Liver (tissue), 9 donors: ENCODE results near the gene ATF1. TPM values are rescaled to one million over a fixed set of nuclear protein-coding genes. Genes with fewer than 3 reads are reported as not detected.

Experiments used
- DNase-seq: peaks from one replicate; pipeline ENCODE4 v3.0.0-alpha.2; 2017; ENCODE audit warnings: low spot score
- H3K27ac ChIP-seq, 2 donors: one replicate each; pipeline ENCODE4 v1.7.0; 2013; ENCODE audit warnings: inconsistent platforms in 2 of 2, low read length in 2 of 2, control low read depth in 1 of 2, low read depth in 1 of 2, mild to moderate bottlenecking in 1 of 2
- H3K27me3 ChIP-seq, 4 donors: one replicate each; pipeline versions ENCODE4 v1.6.1 to v1.7.0; 2013; ENCODE audit warnings: low read length in 3 of 4, inconsistent platforms in 1 of 4, mild to moderate bottlenecking in 1 of 4, moderate library complexity in 1 of 4; ENCODE audit not compliant: control insufficient read depth in 4 of 4, insufficient read depth in 4 of 4
- H3K36me3 ChIP-seq, 4 donors: one replicate each; pipeline versions ENCODE4 v1.6.1 to v1.7.0; 2013; ENCODE audit warnings: low read length in 3 of 4, mild to moderate bottlenecking in 3 of 4, low read depth in 1 of 4, moderate library complexity in 1 of 4; ENCODE audit not compliant: control insufficient read depth in 4 of 4, insufficient read depth in 3 of 4
- H3K4me1 ChIP-seq, 4 donors: one replicate each; pipeline versions ENCODE4 v1.6.1 to v1.7.0; 2013; ENCODE audit warnings: low read length in 3 of 4, mild to moderate bottlenecking in 3 of 4, moderate library complexity in 1 of 4; ENCODE audit not compliant: control insufficient read depth in 4 of 4, insufficient read depth in 4 of 4
- H3K4me3 ChIP-seq, 3 donors: one replicate each; pipeline versions ENCODE4 v1.6.1 to v1.7.0; 2013; ENCODE audit warnings: low read length in 3 of 3, control low read depth in 1 of 3, low read depth in 1 of 3, mild to moderate bottlenecking in 1 of 3
- H3K9ac ChIP-seq, 2 donors: one replicate each; pipeline ENCODE4 v1.7.0; 2013; ENCODE audit warnings: low read length in 2 of 2, mild to moderate bottlenecking in 2 of 2, moderate library complexity in 2 of 2, control low read depth in 1 of 2, low read depth in 1 of 2
- H3K9me3 ChIP-seq, 4 donors: one replicate each; pipeline versions ENCODE4 v1.6.1 to v1.7.0; 2013; ENCODE audit warnings: low read length in 3 of 4; ENCODE audit not compliant: control insufficient read depth in 4 of 4
- ATF3 ChIP-seq: IDR thresholded peaks from 2 replicates; pipeline ENCODE4 v1.6.1; 2016; ENCODE audit warnings: antibody characterized with exemption
- CTCF ChIP-seq: fragments of 150-350 bp; IDR thresholded peaks from 2 replicates; pipeline ENCODE4 v1.5.1; 2017; ENCODE audit warnings: improper control_type of control experiment, low read depth, low read length; ENCODE audit not compliant: missing input control
- EGR1 ChIP-seq, 2 donors: IDR thresholded peaks; 2 replicates each; pipeline ENCODE4 v1.6.1; 2016 to 2018; ENCODE audit warnings: antibody characterized with exemption in 2 of 2, low read depth in 2 of 2
- FOXA1 ChIP-seq: IDR thresholded peaks from 2 replicates; pipeline ENCODE4 v1.6.1; 2016; ENCODE audit warnings: antibody characterized with exemption
- FOXA2 ChIP-seq: IDR thresholded peaks from 2 replicates; pipeline ENCODE4 v1.6.1; 2016; ENCODE audit warnings: antibody characterized with exemption
- GABPA ChIP-seq, 2 donors: IDR thresholded peaks in 1 of 2; conservative IDR thresholded peaks in 1 of 2; 2 replicates each; pipeline ENCODE4 v1.6.1; 2016; ENCODE audit warnings: antibody characterized with exemption in 2 of 2, mild to moderate bottlenecking in 1 of 2, moderate library complexity in 1 of 2
- HNF4A ChIP-seq, 2 donors: conservative IDR thresholded peaks; 2 replicates each; pipeline ENCODE4 v1.6.1; 2016; ENCODE audit warnings: antibody characterized with exemption in 2 of 2, mild to moderate bottlenecking in 2 of 2
- HNF4G ChIP-seq: IDR thresholded peaks from 2 replicates; pipeline ENCODE4 v1.6.1; 2016; ENCODE audit warnings: antibody characterized with exemption
- JUND ChIP-seq, 2 donors: IDR thresholded peaks; 2 replicates each; pipeline ENCODE4 v1.6.1; 2016; ENCODE audit warnings: antibody characterized with exemption in 2 of 2
- MAX ChIP-seq: IDR thresholded peaks from 2 replicates; pipeline ENCODE4 v1.6.1; 2016; ENCODE audit warnings: antibody characterized with exemption
- RAD21 ChIP-seq, 2 donors: IDR thresholded peaks; 2 replicates each; pipeline ENCODE4 v1.6.1; 2016; ENCODE audit warnings: antibody characterized with exemption in 2 of 2, mild to moderate bottlenecking in 2 of 2
- REST ChIP-seq: IDR thresholded peaks from 2 replicates; pipeline ENCODE4 v1.6.1; 2016; ENCODE audit warnings: antibody characterized with exemption, mild to moderate bottlenecking
- SP1 ChIP-seq: IDR thresholded peaks from 2 replicates; pipeline ENCODE4 v1.6.1; 2018; ENCODE audit warnings: antibody characterized with exemption, mild to moderate bottlenecking
- TAF1 ChIP-seq: conservative IDR thresholded peaks from 2 replicates; pipeline ENCODE4 v1.6.1; 2016; ENCODE audit warnings: antibody characterized with exemption, mild to moderate bottlenecking
- YY1 ChIP-seq: IDR thresholded peaks from 2 replicates; pipeline ENCODE4 v1.6.1; 2016; ENCODE audit warnings: antibody characterized with exemption, mild to moderate bottlenecking
- ZBTB33 ChIP-seq: IDR thresholded peaks from 2 replicates; pipeline ENCODE4 v1.6.1; 2016; ENCODE audit warnings: antibody characterized with exemption
- WGBS: extraction: QIAGEN DNeasy Blood & Tissue Kit; methylation state at CpG from one replicate; pipeline ENCODE4 v1.1.7; 2013; 5-methylcytosine and 5-hydroxymethylcytosine counted together
- polyA plus RNA-seq, 2 donors: library from polyadenylated mRNA; stranded (reverse) in 1 of 2; unstranded in 1 of 2; fragments of 200-250 nt in 1 of 2; fragments of >200 nt in 1 of 2; fragmentation: Nextera tagmentation in 1 of 2; extraction: Ambion mirVana in 1 of 2; gene quantifications; one replicate each; pipeline versions ENCODE4 v1.2.1 to v1.2.3, GENCODE V29; 2013 to 2015
- total RNA-seq, 2 donors: library from RNA; depleted of rRNA; stranded (reverse); fragments of >200 nt; gene quantifications; one replicate each; pipeline ENCODE4 v1.2.3, GENCODE V29; 2014
- donor health status: healthy.
- donor health status: healthy.
- donor health status: healthy.
- donor health status: healthy.
- donor health status: healthy.

ATF1 gene
- total and polyA plus RNA-seq, 4 donors: 6.3 to 17.0 (median 8.3) TPM

GRCh38 chr12:50750366-50750765, 13.5 kb upstream of the ATF1 start:
- TF ChIP-seq ATF3: no peak
- no peak for TF ChIP-seq YY1
- H3K27me3 ChIP-seq: no peaks in the 10 kb centered on the region
- H3K9me3 ChIP-seq: no peaks in the 10 kb centered on the region
- H3K36me3 ChIP-seq: peaks cover 9 to 29% (median 23%) of the 10 kb centered on the region in 4 donors
- no peak for DNase-seq
- no peaks in the 10 kb centered on the region for H3K4me1 ChIP-seq
- no peak overlapping the region for H3K9ac ChIP-seq
- H3K4me3 ChIP-seq: no peak overlapping the region
- H3K27ac ChIP-seq: no peak overlapping the region
- whole genome bisulfite sequencing: 97% methylated on average over 4 of the region's 4 CpGs

- no peak overlapping the region for H3K9ac ChIP-seq
- 86% methylated on average over 6 of the region's 6 CpGs for WGBS
- no peaks in the 10 kb centered on the region for H3K4me1 ChIP-seq
- no peaks in the 10 kb centered on the region for H3K9me3 ChIP-seq
- no peak overlapping the region for H3K27ac ChIP-seq
- no peak for DNase-seq
- H3K4me3 ChIP-seq: no peak overlapping the region
- no peak for TF ChIP-seq EGR1 (IDR thresholded peaks at IDR 0.05; ENCODE audit: low read depth in 2 of 2)
- TF ChIP-seq TAF1: no peak
- TF ChIP-seq REST: no peak
- no peak for TF ChIP-seq ATF3
- TF ChIP-seq YY1: no peak
- TF ChIP-seq HNF4A (conservative IDR thresholded peaks at IDR 0.05): no peak
- TF ChIP-seq FOXA2: no peak
- no peak for TF ChIP-seq JUND (IDR thresholded peaks at IDR 0.05)
- TF ChIP-seq ZBTB33: no peak
- no peak for TF ChIP-seq FOXA1
- TF ChIP-seq CTCF: no peak
- TF ChIP-seq HNF4G: no peak
- no peak for TF ChIP-seq RAD21 (IDR thresholded peaks at IDR 0.05)
- no peak for TF ChIP-seq SP1
- TF ChIP-seq MAX: no peak
- TF ChIP-seq GABPA (IDR thresholded peaks at IDR 0.05 in 1 of 2, conservative IDR thresholded peaks at IDR 0.05 in 1 of 2): no peak
- no peaks in the 10 kb centered on the region for H3K27me3 ChIP-seq
- peaks cover 5 to 22% (median 15%) of the 10 kb centered on the region in 4 donors for H3K36me3 ChIP-seq
Observed at GRCh38 chr12:50751948-50752721, 11.8 kb upstream of the ATF1 start.
